Caco-2 (cell line): Measurements from ENCODE around the gene CPAMD8. TPM values are rescaled to one million over a fixed set of nuclear protein-coding genes. Genes with fewer than 3 reads are reported as not detected.

Source experiments
- BruUV-seq: library from RNA; stranded (reverse); fragments of 400-500 nt; replicated peaks from 2 replicates; lab custom pipeline; 2021; lab: Mats Ljungman, UMichigan
- CTCF ChIA-PET: fragments of 300-600 bp; sonication (Branson Sonifier 250); formaldehyde crosslinking; loops from one replicate; lab custom pipeline; 2022; ENCODE audit warnings: antibody characterized with exemption; lab: Charles Lee
- POLR2A ChIA-PET: fragments of 300-600 bp; sonication (Branson Sonifier 250); formaldehyde crosslinking; loops from one replicate; lab custom pipeline; 2022; ENCODE audit warnings: antibody characterized with exemption; lab: Charles Lee
- DNase-seq, 2 experiments: peaks; one replicate each; pipeline versions ENCODE4 v3.0.0 to v3.0.0-alpha.2; 2020 to 2022
- H3K27me3 ChIP-seq: replicated peaks from 2 replicates; pipeline ENCODE4 v1.6.0; 2011; ENCODE audit warnings: low read length; ENCODE audit not compliant: control insufficient read depth, insufficient read depth
- H3K36me3 ChIP-seq: 2 replicates; pipeline ENCODE4 v1.5.1; 2011; ENCODE audit warnings: low read length; ENCODE audit not compliant: control insufficient read depth, insufficient read depth
- H3K4me1 ChIP-seq: fragments of 250-450 bp; sonication (Bioruptor Pico); 2 replicates; pipeline ENCODE4 v1.5.1; 2020; ENCODE audit warnings: mild to moderate bottlenecking
- H3K4me3 ChIP-seq: 2 replicates; pipeline ENCODE4 v1.5.1; 2011; ENCODE audit warnings: low read depth, mild to moderate bottlenecking, control low read depth, low read length
- H3K9me3 ChIP-seq: fragments of 250-450 bp; sonication (Bioruptor Pico); 2 replicates; pipeline ENCODE4 v1.5.1; 2020; ENCODE audit warnings: mild to moderate bottlenecking, moderate library complexity
- H3K27ac Mint-ChIP-seq: one replicate; pipeline ENCODE4 v1.8.0; 2022; ENCODE audit warnings: mixed read lengths; ENCODE audit not compliant: unreplicated experiment
- H3K27me3 Mint-ChIP-seq: one replicate; pipeline ENCODE4 v1.8.0; 2022; ENCODE audit warnings: mixed read lengths; ENCODE audit not compliant: insufficient read depth, unreplicated experiment
- H3K36me3 Mint-ChIP-seq: one replicate; pipeline ENCODE4 v1.8.0; 2022; ENCODE audit warnings: mild to moderate bottlenecking, mixed read lengths; ENCODE audit not compliant: insufficient read depth, unreplicated experiment
- H3K4me1 Mint-ChIP-seq: one replicate; pipeline ENCODE4 v1.8.0; 2022; ENCODE audit warnings: low read depth, mixed read lengths; ENCODE audit not compliant: unreplicated experiment
- H3K4me3 Mint-ChIP-seq: one replicate; pipeline ENCODE4 v1.8.0; 2022; ENCODE audit warnings: mild to moderate bottlenecking, moderate library complexity, mixed read lengths; ENCODE audit not compliant: unreplicated experiment
- H3K9me3 Mint-ChIP-seq: one replicate; pipeline ENCODE4 v1.8.0; 2022; ENCODE audit warnings: mixed read lengths; ENCODE audit not compliant: unreplicated experiment
- intact Hi-C: fragments of 100-400 bp; cut with micrococcal nuclease; formaldehyde crosslinking; loops from one replicate; pipeline ENCODE4 v1.10.0; 2022; ENCODE audit not compliant: unreplicated experiment
- total RNA-seq: library from RNA; stranded (reverse); gene quantifications from 2 replicates; pipeline ENCODE4 v1.2.3, GENCODE V29; 2022
- TF ChIP-seq, protein P1 (sequence below), 2 experiments: fragments of 200-600 bp in 1 of 2; IDR thresholded peaks; 1 replicate in 1 of 2; 2 replicates in 1 of 2; pipeline versions ENCODE4 v1.5.1 to v1.8.0; 2011 to 2022; ENCODE audit warnings: antibody characterized with exemption in 1 of 2, control low read depth in 1 of 2, inconsistent platforms in 1 of 2, low read depth in 1 of 2, low read length in 1 of 2, mild to moderate bottlenecking in 1 of 2, moderate library complexity in 1 of 2; ENCODE audit not compliant: insufficient read depth in 1 of 2, severe bottlenecking in 1 of 2, unreplicated experiment in 1 of 2

Gene CPAMD8
- total RNA-seq, 1 experiment from 2014 or later = 1.1 TPM

DNA sequence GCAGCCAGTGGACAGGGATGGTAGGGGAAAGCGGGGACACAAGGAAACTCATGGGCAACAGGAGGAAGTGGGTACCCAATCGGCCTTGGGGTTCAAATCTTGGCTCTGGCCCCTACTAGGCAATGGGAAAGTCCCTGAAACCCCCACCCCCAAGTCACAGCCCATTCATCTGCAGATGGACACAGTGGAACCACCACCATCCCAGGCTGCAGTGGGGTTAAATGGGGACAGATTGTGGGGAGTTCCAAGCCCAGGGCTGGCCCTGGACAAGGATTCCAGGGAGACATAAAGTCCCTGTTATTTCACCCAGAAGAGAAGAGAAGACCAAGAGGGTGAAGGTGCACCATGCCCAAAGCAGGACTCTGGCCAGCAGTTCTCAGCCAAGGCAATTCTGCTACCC is 48.5 kb downstream of the CPAMD8 start:
- POLR2A ChIA-PET = no interaction called here
- Mint-ChIP-seq H3K27ac (no peak overlapping the region), H3K9me3 (peaks cover 17% of the 10 kb centered on the region), H3K4me3 (no peak overlapping the region), H3K4me1 (no peaks in the 10 kb centered on the region), H3K36me3 (no peaks in the 10 kb centered on the region), H3K27me3 (no peaks in the 10 kb centered on the region)
- no peaks in the 10 kb centered on the region for H3K36me3 ChIP-seq
- BruUV-seq = no TSS peak
- DNase-seq = no peak
- no peaks in the 10 kb centered on the region for H3K9me3 ChIP-seq
- CTCF ChIA-PET = no interaction called here
- intact Hi-C loops = no loop called here
- no peaks in the 10 kb centered on the region for H3K4me1 ChIP-seq
- H3K27me3 ChIP-seq = no peaks in the 10 kb centered on the region
- TF ChIP-seq, protein P1, sequence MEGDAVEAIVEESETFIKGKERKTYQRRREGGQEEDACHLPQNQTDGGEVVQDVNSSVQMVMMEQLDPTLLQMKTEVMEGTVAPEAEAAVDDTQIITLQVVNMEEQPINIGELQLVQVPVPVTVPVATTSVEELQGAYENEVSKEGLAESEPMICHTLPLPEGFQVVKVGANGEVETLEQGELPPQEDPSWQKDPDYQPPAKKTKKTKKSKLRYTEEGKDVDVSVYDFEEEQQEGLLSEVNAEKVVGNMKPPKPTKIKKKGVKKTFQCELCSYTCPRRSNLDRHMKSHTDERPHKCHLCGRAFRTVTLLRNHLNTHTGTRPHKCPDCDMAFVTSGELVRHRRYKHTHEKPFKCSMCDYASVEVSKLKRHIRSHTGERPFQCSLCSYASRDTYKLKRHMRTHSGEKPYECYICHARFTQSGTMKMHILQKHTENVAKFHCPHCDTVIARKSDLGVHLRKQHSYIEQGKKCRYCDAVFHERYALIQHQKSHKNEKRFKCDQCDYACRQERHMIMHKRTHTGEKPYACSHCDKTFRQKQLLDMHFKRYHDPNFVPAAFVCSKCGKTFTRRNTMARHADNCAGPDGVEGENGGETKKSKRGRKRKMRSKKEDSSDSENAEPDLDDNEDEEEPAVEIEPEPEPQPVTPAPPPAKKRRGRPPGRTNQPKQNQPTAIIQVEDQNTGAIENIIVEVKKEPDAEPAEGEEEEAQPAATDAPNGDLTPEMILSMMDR (IDR thresholded peaks at IDR 0.05; ENCODE audit: insufficient read depth in 1 of 2, low read depth in 1 of 2, low read length in 1 of 2, severe bottlenecking in 1 of 2, unreplicated experiment in 1 of 2) = no peak
- H3K4me3 ChIP-seq = no peak overlapping the region

DNA sequence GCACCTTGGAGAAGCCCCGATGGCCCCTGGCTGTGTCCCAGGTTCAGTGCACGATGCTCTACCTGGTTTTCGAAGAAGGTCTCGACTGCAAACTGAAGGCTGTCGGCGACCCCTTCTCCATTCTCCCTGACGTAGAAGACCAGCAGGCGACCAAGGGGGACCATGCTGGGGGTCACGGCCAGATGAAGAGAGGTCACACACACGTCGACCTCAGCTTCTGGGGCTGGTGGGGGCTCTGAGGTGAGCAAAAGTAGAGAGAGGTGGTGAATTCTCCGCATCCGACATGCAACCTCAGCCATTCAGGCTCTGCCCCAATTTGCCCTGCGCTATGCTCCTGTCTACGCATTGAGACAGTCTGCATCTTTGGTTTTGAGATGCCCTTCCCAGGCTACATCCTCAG is 49.3 kb downstream of the CPAMD8 start:
- H3K9me3 Mint-ChIP-seq = peaks cover 15% of the 10 kb centered on the region
- no peak overlapping the region for H3K4me3 Mint-ChIP-seq
- DNase-seq = no peak
- POLR2A ChIA-PET = no interaction called here
- intact Hi-C loops = no loop called here
- Histone ChIP-seq H3K4me1 (no peaks in the 10 kb centered on the region), H3K36me3 (no peaks in the 10 kb centered on the region), H3K9me3 (no peaks in the 10 kb centered on the region), H3K27me3 (no peaks in the 10 kb centered on the region), H3K4me3 (no peak overlapping the region)
- BruUV-seq = no TSS peak
- H3K27ac Mint-ChIP-seq = no peak overlapping the region
- no peaks in the 10 kb centered on the region for H3K27me3 Mint-ChIP-seq
- CTCF ChIA-PET = interaction anchor here (0.7 kb wide), 1 partner anchor 45 kb away, joined by 3 read pairs; no protein-coding TSS in a partner anchor
- H3K4me1 Mint-ChIP-seq = no peaks in the 10 kb centered on the region
- H3K36me3 Mint-ChIP-seq = no peaks in the 10 kb centered on the region
- TF ChIP-seq, protein P1 (IDR thresholded peaks at IDR 0.05; ENCODE audit: insufficient read depth in 1 of 2, low read depth in 1 of 2, low read length in 1 of 2, severe bottlenecking in 1 of 2, unreplicated experiment in 1 of 2) = no peak

DNA sequence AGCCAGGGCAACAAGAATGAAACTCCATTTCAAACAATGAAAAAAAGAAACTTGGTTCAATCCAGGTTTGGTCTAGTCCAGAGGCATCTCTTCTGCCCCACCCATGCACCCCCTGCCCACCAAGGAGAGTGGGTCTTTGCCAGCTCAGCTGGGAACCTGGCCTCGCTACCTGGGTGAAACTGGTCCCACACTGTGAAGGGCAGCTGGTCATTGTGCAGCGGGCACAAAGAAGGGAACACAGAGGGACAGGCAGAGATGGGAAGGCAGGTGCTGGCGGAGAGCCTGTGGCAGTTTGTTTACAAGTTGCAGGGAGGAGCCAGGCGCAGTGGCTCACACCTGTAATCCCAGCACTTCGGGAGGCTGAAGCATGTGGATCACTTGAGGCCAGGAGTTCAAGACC is 50.2 kb downstream of the CPAMD8 start:
- POLR2A ChIA-PET = no interaction called here
- H3K4me3 Mint-ChIP-seq = no peak overlapping the region
- H3K9me3 Mint-ChIP-seq = peaks cover 15% of the 10 kb centered on the region
- no peak overlapping the region for H3K27ac Mint-ChIP-seq
- no peaks in the 10 kb centered on the region for H3K4me1 Mint-ChIP-seq
- BruUV-seq = no TSS peak
- no peak for DNase-seq
- no peaks in the 10 kb centered on the region for H3K9me3 ChIP-seq
- intact Hi-C loops = no loop called here
- no peaks in the 10 kb centered on the region for H3K27me3 ChIP-seq
- H3K36me3 ChIP-seq = no peaks in the 10 kb centered on the region
- no peaks in the 10 kb centered on the region for H3K36me3 Mint-ChIP-seq
- TF ChIP-seq, protein P1 (IDR thresholded peaks at IDR 0.05; ENCODE audit: insufficient read depth in 1 of 2, low read depth in 1 of 2, low read length in 1 of 2, severe bottlenecking in 1 of 2, unreplicated experiment in 1 of 2) = no peak
- H3K4me3 ChIP-seq = no peak overlapping the region
- CTCF ChIA-PET = no interaction called here
- no peaks in the 10 kb centered on the region for H3K4me1 ChIP-seq
- H3K27me3 Mint-ChIP-seq = no peaks in the 10 kb centered on the region
